Hepatocyte (in vitro differentiated cells): ENCODE results near the gene FKRP. TPM values are rescaled to one million over a fixed set of nuclear protein-coding genes. Genes with fewer than 3 reads are reported as not detected.

Experiments
- DNase-seq: peaks from one replicate; pipeline ENCODE4 v3.0.0-alpha.2; 2016; ENCODE audit warnings: low spot score
- H2AFZ ChIP-seq: fragments of 200-600 bp; sonication (generic); 2 replicates; pipeline ENCODE4 v1.6.0; 2016; ENCODE audit warnings: antibody characterized with exemption, mild to moderate bottlenecking
- H3K27ac ChIP-seq: fragments of 200-600 bp; sonication (generic); 2 replicates; pipeline ENCODE4 v1.5.1; 2016; ENCODE audit warnings: mild to moderate bottlenecking
- H3K27me3 ChIP-seq: fragments of 200-600 bp; sonication (generic); 2 replicates; pipeline ENCODE4 v1.6.1; 2016
- H3K36me3 ChIP-seq: fragments of 200-600 bp; sonication (generic); replicated peaks from 2 replicates; pipeline ENCODE4 v1.5.1; 2016; ENCODE audit warnings: low read depth; ENCODE audit not compliant: insufficient read depth
- H3K4me1 ChIP-seq: fragments of 200-600 bp; sonication (generic); 2 replicates; pipeline ENCODE4 v1.5.1; 2016; ENCODE audit warnings: mild to moderate bottlenecking, moderate library complexity; ENCODE audit not compliant: insufficient read depth
- H3K4me2 ChIP-seq: fragments of 200-600 bp; sonication (generic); 2 replicates; pipeline ENCODE4 v1.6.0; 2016
- H3K4me3 ChIP-seq: fragments of 200-600 bp; sonication (generic); 2 replicates; pipeline ENCODE4 v1.5.1; 2016; ENCODE audit warnings: mild to moderate bottlenecking
- H3K79me2 ChIP-seq: fragments of 200-600 bp; sonication (generic); 2 replicates; pipeline ENCODE4 v1.6.0; 2017; ENCODE audit warnings: mild to moderate bottlenecking
- H3K9me2 ChIP-seq: fragments of 200-600 bp; sonication (generic); replicated peaks from 2 replicates; pipeline ENCODE4 v1.6.0; 2017; ENCODE audit warnings: mild to moderate bottlenecking; ENCODE audit not compliant: insufficient read depth
- H3K9me3 ChIP-seq: fragments of 200-600 bp; sonication (generic); 2 replicates; pipeline ENCODE4 v1.5.1; 2016; ENCODE audit warnings: low read depth, mild to moderate bottlenecking
- H4K20me1 ChIP-seq: fragments of 200-600 bp; sonication (generic); 2 replicates; pipeline ENCODE4 v1.6.0; 2016; ENCODE audit warnings: mild to moderate bottlenecking; ENCODE audit not compliant: insufficient read depth, poor library complexity, severe bottlenecking
- EZH2 ChIP-seq: fragments of 200-600 bp; sonication (generic); IDR thresholded peaks from 2 replicates; pipeline ENCODE4 v1.6.1; 2016; ENCODE audit warnings: antibody characterized with exemption, mild to moderate bottlenecking, borderline replicate concordance
- EZH2phosphoT487 ChIP-seq: fragments of 200-600 bp; sonication (generic); IDR thresholded peaks from one replicate; pipeline ENCODE4 v1.6.1; 2018; ENCODE audit warnings: antibody characterized with exemption, mild to moderate bottlenecking, low read depth, moderate library complexity; ENCODE audit not compliant: unreplicated experiment, severe bottlenecking
- WGBS: methylation state at CpG from one replicate; pipeline ENCODE4 v1.1.6; 2016; ENCODE audit warnings: low lambda C conversion rate; ENCODE audit errors: missing lambda C conversion rate; 5-methylcytosine and 5-hydroxymethylcytosine counted together
- polyA plus RNA-seq: library from polyadenylated mRNA; unstranded; fragments of >200 nt; fragmentation: Nextera tagmentation; extraction: Ambion mirVana; gene quantifications from 2 replicates; pipeline ENCODE4 v1.2.1, GENCODE V29; 2016
- total RNA-seq: library from RNA; depleted of rRNA; stranded (reverse); fragments of >200 nt; gene quantifications from 2 replicates; pipeline ENCODE4 v1.2.3, GENCODE V29; 2014
- TF ChIP-seq, protein P1 (sequence below): fragments of 200-600 bp; sonication (generic); IDR thresholded peaks from 2 replicates; pipeline ENCODE4 v1.5.1; 2016; ENCODE audit warnings: antibody characterized with exemption, mild to moderate bottlenecking; ENCODE audit not compliant: poor library complexity

The FKRP gene
- total and polyA plus RNA-seq, 2 experiments from 2014 or later: 18.7 to 23.6 TPM

DNA sequence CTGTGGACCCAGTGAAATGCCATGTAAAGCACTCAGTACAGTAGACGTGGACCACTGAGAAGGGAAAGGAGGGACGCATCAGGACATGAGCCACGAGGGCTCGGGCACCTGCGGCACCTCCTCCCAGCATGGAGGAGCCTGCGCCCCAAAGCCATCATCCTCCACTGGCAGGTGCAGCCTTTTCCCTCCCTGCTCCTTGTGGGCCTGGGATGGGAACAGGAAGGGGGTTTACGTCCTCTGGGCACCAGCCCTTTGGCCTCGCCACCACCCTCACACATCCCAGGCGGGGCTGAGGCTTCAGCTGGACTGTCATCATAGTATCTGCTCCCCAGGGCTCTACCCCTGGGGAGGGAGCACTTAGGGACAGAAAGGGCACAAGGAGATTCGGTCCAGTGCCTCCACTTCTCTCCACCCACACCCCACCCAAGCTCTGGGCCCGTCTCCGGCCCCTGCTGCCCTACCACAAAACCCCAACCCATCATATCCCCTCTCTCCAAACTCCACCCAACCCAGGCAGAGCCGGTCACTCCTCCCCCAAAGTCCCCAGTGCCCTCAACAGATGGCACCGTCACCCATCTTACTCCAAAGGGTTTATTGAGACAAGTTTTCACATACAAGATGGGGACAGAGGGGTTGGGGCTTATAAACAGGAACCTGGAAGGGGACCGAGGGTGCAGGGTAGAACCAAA, 26.8 kb upstream of the FKRP start:
- Histone ChIP-seq H3K79me2 (peaks cover 26% of the 10 kb centered on the region), H3K36me3 (no peaks in the 10 kb centered on the region), H3K9me2 (no peaks in the 10 kb centered on the region), H3K9me3 (no peaks in the 10 kb centered on the region), H3K4me3 (no peak overlapping the region), H3K27me3 (no peaks in the 10 kb centered on the region), H3K27ac (no peak overlapping the region), H4K20me1 (no peaks in the 10 kb centered on the region), H3K4me2 (no peak overlapping the region), H3K4me1 (peaks cover 7% of the 10 kb centered on the region), H2AFZ (no peak overlapping the region)
- no peak for DNase-seq
- TF ChIP-seq EZH2phosphoT487 (no peak), EZH2 (no peak)
- TF ChIP-seq, protein P1, sequence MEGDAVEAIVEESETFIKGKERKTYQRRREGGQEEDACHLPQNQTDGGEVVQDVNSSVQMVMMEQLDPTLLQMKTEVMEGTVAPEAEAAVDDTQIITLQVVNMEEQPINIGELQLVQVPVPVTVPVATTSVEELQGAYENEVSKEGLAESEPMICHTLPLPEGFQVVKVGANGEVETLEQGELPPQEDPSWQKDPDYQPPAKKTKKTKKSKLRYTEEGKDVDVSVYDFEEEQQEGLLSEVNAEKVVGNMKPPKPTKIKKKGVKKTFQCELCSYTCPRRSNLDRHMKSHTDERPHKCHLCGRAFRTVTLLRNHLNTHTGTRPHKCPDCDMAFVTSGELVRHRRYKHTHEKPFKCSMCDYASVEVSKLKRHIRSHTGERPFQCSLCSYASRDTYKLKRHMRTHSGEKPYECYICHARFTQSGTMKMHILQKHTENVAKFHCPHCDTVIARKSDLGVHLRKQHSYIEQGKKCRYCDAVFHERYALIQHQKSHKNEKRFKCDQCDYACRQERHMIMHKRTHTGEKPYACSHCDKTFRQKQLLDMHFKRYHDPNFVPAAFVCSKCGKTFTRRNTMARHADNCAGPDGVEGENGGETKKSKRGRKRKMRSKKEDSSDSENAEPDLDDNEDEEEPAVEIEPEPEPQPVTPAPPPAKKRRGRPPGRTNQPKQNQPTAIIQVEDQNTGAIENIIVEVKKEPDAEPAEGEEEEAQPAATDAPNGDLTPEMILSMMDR: no peak
- 83% methylated on average over 15 of the region's 15 CpGs for WGBS

DNA sequence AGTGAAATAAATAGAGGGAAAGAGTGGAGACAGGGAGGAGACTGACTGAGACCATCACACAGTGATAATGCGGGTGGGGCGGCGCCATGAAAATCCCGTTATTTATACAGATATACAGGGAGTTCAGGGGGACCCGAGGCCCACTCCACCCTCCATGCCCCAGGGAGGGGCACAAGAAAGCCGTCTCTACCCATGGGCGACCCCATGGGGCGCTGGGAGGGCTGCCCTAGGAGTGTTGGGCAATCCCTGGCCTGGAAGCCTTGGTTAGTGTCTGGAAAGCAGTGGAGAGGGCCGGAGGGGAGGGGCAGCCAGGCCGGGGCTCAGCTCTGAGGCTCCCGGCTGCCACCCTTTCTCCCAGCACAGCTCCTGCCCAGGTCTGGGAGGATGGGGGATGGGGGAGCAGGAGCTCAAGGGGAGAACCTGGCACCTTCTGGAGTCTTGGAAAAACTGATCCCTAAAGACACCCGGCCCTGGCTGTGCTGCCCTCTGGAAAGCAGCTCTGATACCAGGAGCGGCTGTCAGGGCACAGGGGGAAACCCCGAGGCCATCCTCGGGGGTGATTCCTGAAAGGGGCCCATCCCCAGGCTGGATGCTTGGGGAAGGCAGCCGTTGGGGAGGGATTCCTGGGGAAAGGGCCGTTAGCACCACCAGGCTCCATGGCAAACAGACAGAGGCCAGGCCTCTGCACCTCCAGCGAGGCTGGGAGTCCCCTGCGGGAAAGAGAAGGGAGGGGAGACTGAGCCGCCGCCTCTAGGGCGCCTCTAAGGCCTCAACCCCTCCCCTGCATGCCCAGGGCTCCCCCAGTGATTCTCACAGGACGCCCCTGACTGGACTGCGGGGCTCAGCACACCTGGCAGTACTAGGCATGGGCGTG, 26.0 kb upstream of the FKRP start:
- no peaks in the 10 kb centered on the region for H3K9me3 ChIP-seq
- peaks cover 7% of the 10 kb centered on the region for H3K4me1 ChIP-seq
- TF ChIP-seq EZH2: no peak
- TF ChIP-seq, protein P1: no peak
- no peak for TF ChIP-seq EZH2phosphoT487
- no peaks in the 10 kb centered on the region for H4K20me1 ChIP-seq
- H3K4me3 ChIP-seq: no peak overlapping the region
- no peaks in the 10 kb centered on the region for H3K27me3 ChIP-seq
- H3K9me2 ChIP-seq: no peaks in the 10 kb centered on the region
- H3K27ac ChIP-seq: no peak overlapping the region
- no peaks in the 10 kb centered on the region for H3K36me3 ChIP-seq
- H3K4me2 ChIP-seq: no peak overlapping the region
- H2AFZ ChIP-seq: no peak overlapping the region
- WGBS: 88% methylated on average over 19 of the region's 25 CpGs
- peaks cover 22% of the 10 kb centered on the region for H3K79me2 ChIP-seq
- DNase-seq: no peak

DNA sequence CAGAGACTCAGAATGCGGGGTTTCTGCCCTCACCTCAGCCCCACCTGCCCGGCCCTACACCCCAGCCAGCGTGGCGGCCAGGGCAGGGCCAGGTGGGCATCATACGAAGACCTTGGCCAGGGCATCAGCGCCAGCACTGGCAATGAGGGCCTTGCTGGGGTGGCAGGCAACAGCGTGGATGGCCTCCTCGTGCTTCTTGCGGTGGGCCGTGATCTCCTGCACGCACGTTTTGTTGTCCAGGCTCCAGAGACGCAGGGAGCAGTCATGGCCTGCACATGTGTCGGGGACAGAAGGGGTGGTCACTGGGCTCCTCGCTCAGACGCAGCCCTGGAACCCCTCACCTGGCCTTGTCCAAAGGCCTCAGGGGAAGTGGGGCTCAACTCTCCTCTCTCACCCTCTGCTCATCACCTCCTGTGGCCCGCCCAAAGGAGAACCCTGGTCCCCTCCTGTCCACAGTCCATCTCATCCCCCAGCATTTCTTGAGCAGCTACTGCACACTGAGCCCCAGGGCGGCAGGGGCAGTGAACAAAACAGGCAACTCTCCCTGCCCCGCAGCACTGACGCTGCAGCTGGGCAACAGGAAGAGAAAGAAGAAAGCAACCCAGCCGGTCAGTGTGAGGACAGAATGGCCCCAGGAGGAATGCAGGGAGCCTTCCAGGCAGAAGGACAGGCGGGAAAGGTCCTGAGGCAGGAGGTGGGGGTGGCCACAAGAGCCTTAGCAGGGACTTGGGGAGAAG, 25.2 kb upstream of the FKRP start:
- H4K20me1 ChIP-seq: no peaks in the 10 kb centered on the region
- H3K9me2 ChIP-seq: no peaks in the 10 kb centered on the region
- no peak overlapping the region for H3K27ac ChIP-seq
- TF ChIP-seq EZH2phosphoT487: no peak
- TF ChIP-seq, protein P1: no peak
- TF ChIP-seq EZH2: no peak
- H3K4me1 ChIP-seq: peaks cover 7% of the 10 kb centered on the region
- 93% methylated on average over 21 of the region's 22 CpGs for WGBS
- H3K4me3 ChIP-seq: no peak overlapping the region
- H2AFZ ChIP-seq: no peak overlapping the region
- no peak overlapping the region for H3K4me2 ChIP-seq
- H3K27me3 ChIP-seq: no peaks in the 10 kb centered on the region
- peaks cover 14% of the 10 kb centered on the region for H3K79me2 ChIP-seq
- DNase-seq: no peak
- no peaks in the 10 kb centered on the region for H3K9me3 ChIP-seq
- H3K36me3 ChIP-seq: no peaks in the 10 kb centered on the region
